IMR-90 (cell line): Measurements from ENCODE around the gene CDH23. TPM values are rescaled to one million over a fixed set of nuclear protein-coding genes. Genes with fewer than 3 reads are reported as not detected.

Source experiments
- ATAC-seq: fragments of 200-7000 bp; cut with Tn5 transposase; 2 replicates; pipeline ENCODE4 v1.9.1; 2020; ENCODE audit warnings: low read depth, mild to moderate bottlenecking, moderate library complexity
- BruUV-seq: library from RNA; stranded (reverse); fragments of 400-500 nt; replicated peaks from 2 replicates; lab custom pipeline; 2021; lab: Mats Ljungman, UMichigan
- CTCF ChIA-PET: fragments of 300-600 bp; formaldehyde crosslinking; extraction: SDS; loops from one replicate; lab custom pipeline; 2021; ENCODE audit warnings: antibody characterized with exemption; lab: Yijun Ruan, JAX
- POLR2A ChIA-PET: fragments of 300-600 bp; sonication (Branson Sonifier 250); formaldehyde crosslinking; loops from one replicate; lab custom pipeline; 2022; ENCODE audit warnings: antibody characterized with exemption; ENCODE audit not compliant: unreplicated experiment; lab: Charles Lee
- DNase-seq: peaks from one replicate; pipeline ENCODE4 v3.0.0; 2013
- H2AFZ ChIP-seq: replicated peaks from 2 replicates; pipeline ENCODE3; 2013; ENCODE audit warnings: low read length, mild to moderate bottlenecking; ENCODE audit not compliant: poor library complexity
- H2AK5ac ChIP-seq: 2 replicates; pipeline ENCODE4 v1.6.1; 2013; ENCODE audit warnings: low read depth, low read length, inconsistent platforms
- H2AK9ac ChIP-seq: replicated peaks from 2 replicates; pipeline ENCODE3; 2013; ENCODE audit warnings: mild to moderate bottlenecking, low read depth, low read length, moderate library complexity; ENCODE audit not compliant: poor library complexity
- H2BK120ac ChIP-seq: 2 replicates; pipeline ENCODE4 v1.6.1; 2013; ENCODE audit warnings: low read depth, low read length, inconsistent platforms
- H2BK15ac ChIP-seq: 3 replicates; pipeline ENCODE4 v1.6.1; 2013; ENCODE audit warnings: low read depth, low read length, inconsistent platforms
- H2BK20ac ChIP-seq: 2 replicates; pipeline ENCODE4 v1.6.1; 2013; ENCODE audit warnings: low read depth, mild to moderate bottlenecking, inconsistent platforms, low read length, moderate library complexity
- H2BK5ac ChIP-seq: 2 replicates; pipeline ENCODE4 v1.6.1; 2013; ENCODE audit warnings: mild to moderate bottlenecking, low read depth, low read length, inconsistent platforms; ENCODE audit not compliant: poor library complexity, severe bottlenecking
- H3K14ac ChIP-seq: replicated peaks from 2 replicates; pipeline ENCODE4 v1.6.1; 2013; ENCODE audit warnings: low read depth, low read length, inconsistent platforms
- H3K18ac ChIP-seq: 2 replicates; pipeline ENCODE4 v1.6.1; 2013; ENCODE audit warnings: low read depth, low read length, control low read depth
- H3K23ac ChIP-seq: 2 replicates; pipeline ENCODE4 v1.6.1; 2013; ENCODE audit warnings: low read depth, low read length, inconsistent platforms
- H3K27ac ChIP-seq: 2 replicates; pipeline ENCODE4 v1.5.1; 2013; ENCODE audit warnings: mild to moderate bottlenecking, control low read depth, low read length; ENCODE audit not compliant: insufficient read depth
- H3K27me3 ChIP-seq: 2 replicates; pipeline ENCODE4 v1.6.1; 2013; ENCODE audit warnings: low read length; ENCODE audit not compliant: control insufficient read depth, insufficient read depth
- H3K36me3 ChIP-seq: 2 replicates; pipeline ENCODE4 v1.6.1; 2013; ENCODE audit warnings: low read length, mixed read lengths; ENCODE audit not compliant: control insufficient read depth, insufficient read depth
- H3K4ac ChIP-seq: 2 replicates; pipeline ENCODE4 v1.6.1; 2013; ENCODE audit warnings: low read depth, low read length, inconsistent platforms
- H3K4me1 ChIP-seq: 2 replicates; pipeline ENCODE4 v1.6.1; 2013; ENCODE audit warnings: low read length, mixed read lengths; ENCODE audit not compliant: control insufficient read depth, insufficient read depth
- H3K4me2 ChIP-seq: 2 replicates; pipeline ENCODE4 v1.6.1; 2013; ENCODE audit warnings: low read depth, mild to moderate bottlenecking, control low read depth, low read length, moderate library complexity
- H3K4me3 ChIP-seq: 2 replicates; pipeline ENCODE4 v1.5.1; 2013; ENCODE audit warnings: low read depth, mild to moderate bottlenecking, control low read depth, low read length, moderate library complexity; ENCODE audit not compliant: insufficient read depth
- H3K56ac ChIP-seq: 2 replicates; pipeline ENCODE4 v1.6.1; 2013; ENCODE audit warnings: low read length, inconsistent platforms; ENCODE audit not compliant: insufficient read depth; ENCODE audit errors: extremely low read depth
- H3K79me1 ChIP-seq, 2 experiments: 2 replicates each; pipeline ENCODE4 v1.6.1; 2013; ENCODE audit warnings: low read length in 2 of 2, inconsistent platforms in 1 of 2, low read depth in 1 of 2
- H3K9ac ChIP-seq: 2 replicates; pipeline ENCODE4 v1.6.1; 2013; ENCODE audit warnings: low read depth, low read length, control low read depth
- H3K9me1 ChIP-seq: 2 replicates; pipeline ENCODE4 v1.6.1; 2013; ENCODE audit warnings: low read length, inconsistent platforms; ENCODE audit not compliant: insufficient read depth
- H3K9me3 ChIP-seq: 2 replicates; pipeline ENCODE4 v1.6.1; 2013; ENCODE audit warnings: low read length; ENCODE audit not compliant: control insufficient read depth, insufficient read depth
- H4K20me1 ChIP-seq: 2 replicates; pipeline ENCODE4 v1.6.1; 2013; ENCODE audit warnings: low read length, inconsistent platforms; ENCODE audit not compliant: insufficient read depth
- H4K5ac ChIP-seq: 2 replicates; pipeline ENCODE4 v1.6.1; 2013; ENCODE audit warnings: mild to moderate bottlenecking, low read depth, low read length, control low read depth
- H4K8ac ChIP-seq, 2 experiments: 2 replicates each; pipeline ENCODE4 v1.6.1; 2013; ENCODE audit warnings: low read depth in 2 of 2, low read length in 2 of 2, control low read depth in 1 of 2, inconsistent platforms in 1 of 2
- H4K91ac ChIP-seq: 2 replicates; pipeline ENCODE4 v1.6.1; 2013; ENCODE audit warnings: low read depth, low read length, inconsistent platforms; ENCODE audit not compliant: insufficient read depth
- MAZ ChIP-seq: IDR thresholded peaks from 2 replicates; pipeline ENCODE4 v1.6.1; 2012; ENCODE audit warnings: low read depth, mild to moderate bottlenecking, low read length, improper control_type of control experiment, moderate library complexity, borderline replicate concordance
- WGBS, 2 experiments: methylation state at CpG; one replicate each; pipeline versions ENCODE4 v1.1.5 to v1.1.7; 2013; ENCODE audit warnings: missing lambda C conversion rate in 2 of 2; ENCODE audit not compliant: insufficient read length in 1 of 2; ENCODE audit errors: extremely low coverage in 2 of 2; 5-methylcytosine and 5-hydroxymethylcytosine counted together
- dilution Hi-C: fragments of 300-500 bp; cut with HindIII; formaldehyde crosslinking; loops from one replicate; pipeline ENCODE4 v1.14.3; 2018; ENCODE audit warnings: low sequenced_read_pairs; ENCODE audit not compliant: unreplicated experiment
- in situ Hi-C: fragments of 300-500 bp; cut with MboI; formaldehyde crosslinking; loops from 3 replicates; pipeline ENCODE4 v1.14.3; 2019; ENCODE audit warnings: low sequenced_read_pairs, inconsistent platforms, mixed read lengths
- intact Hi-C: fragments of 100-400 bp; cut with micrococcal nuclease; formaldehyde crosslinking; loops from 2 replicates; pipeline ENCODE4 v1.10.0; 2022
- polyA plus RNA-seq, 3 experiments: library from polyadenylated mRNA; depleted of rRNA; stranded (reverse); fragments of >200 nt; gene quantifications; 2 replicates each; pipeline ENCODE4 v1.2.3, GENCODE V29; 2012; ENCODE audit warnings: low replicate concordance in 1 of 3
- total RNA-seq: library from RNA; depleted of rRNA; stranded (reverse); fragments of >200 nt; gene quantifications from 2 replicates; pipeline ENCODE4 v1.2.3, GENCODE V29; 2012

Gene CDH23
- total and polyA plus RNA-seq, 2 of the 4 experiments (the other 2 are of a cell fraction) = under 0.01 to 0.03 TPM

- 76% methylated on average over 3 of the region's 5 CpGs; no CpG with 5 or more reads in 1 of the 2 experiments for WGBS, 2 experiments
- Histone ChIP-seq H3K18ac (no peak overlapping the region), H3K9ac (no peak overlapping the region), H2AFZ (no peak overlapping the region), H4K5ac (no peak overlapping the region), H2BK15ac (no peak overlapping the region), H3K4me3 (no peak overlapping the region), H2BK120ac (no peak overlapping the region), H3K9me3 (no peaks in the 10 kb centered on the region), H3K23ac (no peak overlapping the region), H2AK9ac (no peak overlapping the region), H3K4me2 (no peak overlapping the region), H3K14ac (no peak overlapping the region), H3K56ac (no peak overlapping the region), H3K9me1 (no peaks in the 10 kb centered on the region), H2BK20ac (no peak overlapping the region), H3K4me1 (no peaks in the 10 kb centered on the region), H3K27me3 (peaks cover 34% of the 10 kb centered on the region), H3K79me1 (no peaks in the 10 kb centered on the region), H4K91ac (no peak overlapping the region), H4K20me1 (no peaks in the 10 kb centered on the region; the same call in 1 of the 2 replicates), H2AK5ac (no peak overlapping the region), H3K36me3 (no peaks in the 10 kb centered on the region), H2BK5ac (no peak overlapping the region), H4K8ac (no peak overlapping the region), H3K4ac (no peak overlapping the region), H3K27ac (no peak overlapping the region)
- DNase-seq = no peak
- intact Hi-C loops = no loop called here
- in situ Hi-C loops = loop anchor here (10.0 kb wide), 1 partner anchor 292 kb away; the partner anchor contains the start of gene SLC29A3
- CTCF ChIA-PET = interaction anchor here (1.0 kb wide), 1 partner anchor 292 kb away, joined by 3 read pairs; no protein-coding TSS in a partner anchor
- dilution Hi-C loops = no loop called here
- no peak for TF ChIP-seq MAZ
- ATAC-seq = no peak
- no TSS peak for BruUV-seq
- POLR2A ChIA-PET = no interaction called here
Observed at GRCh38 chr10:71607082-71607443, 210.3 kb downstream of the CDH23 start.
